Panc1 (cell line): ENCODE results near the gene TMEM39B.
"Not testable (repeated sequence)": the region's sequence is repeated elsewhere in the genome, so short reads cannot be mapped to it uniquely, and the experiment has no call there.

Experiments used
- CTCF ChIP-seq: fragments of 450-650 bp; IDR thresholded peaks from 2 replicates; pipeline ENCODE4 v1.5.1; 2017; ENCODE audit warnings: mild to moderate bottlenecking
- POLR2AphosphoS5 ChIP-seq: IDR thresholded peaks from 2 replicates; pipeline ENCODE4 v1.6.1; 2012; ENCODE audit warnings: mild to moderate bottlenecking, low read depth, low read length, moderate library complexity
- SIN3A ChIP-seq: IDR thresholded peaks from 2 replicates; pipeline ENCODE4 v1.6.1; 2012; ENCODE audit warnings: low read depth, mild to moderate bottlenecking, low read length, moderate library complexity, borderline replicate concordance; ENCODE audit not compliant: insufficient read depth
- TCF7L2 ChIP-seq: IDR thresholded peaks from 2 replicates; pipeline ENCODE4 v1.6.1; 2011; ENCODE audit warnings: mild to moderate bottlenecking, low read depth, low read length, inconsistent platforms
- TF ChIP-seq, protein P1 (sequence below), 2 experiments: IDR thresholded peaks; 2 replicates each; pipeline ENCODE4 v1.6.1; 2011 to 2012; ENCODE audit warnings: low read depth in 2 of 2, control low read depth in 1 of 2, low read length in 1 of 2, mild to moderate bottlenecking in 1 of 2, moderate library complexity in 1 of 2; ENCODE audit not compliant: insufficient read depth in 1 of 2

DNA sequence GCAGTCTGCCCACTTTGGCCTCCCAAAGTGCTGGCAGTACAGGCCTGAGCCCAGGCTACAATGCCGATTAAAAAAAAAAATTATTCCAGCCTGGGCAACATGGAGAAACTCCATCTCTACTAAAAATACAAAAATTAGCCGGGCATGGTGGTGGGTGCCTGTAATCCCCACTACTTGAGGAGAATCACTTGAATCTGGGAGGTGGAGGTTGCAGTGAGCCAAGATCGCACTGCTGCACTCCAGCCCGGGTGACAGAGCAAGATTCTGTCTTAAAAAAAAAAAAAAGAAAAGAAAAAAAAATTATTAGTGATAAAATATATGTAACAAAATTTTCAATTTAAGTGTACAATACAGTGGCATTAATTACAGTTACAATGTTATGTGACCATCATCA is 70.6 kb downstream of the TMEM39B start:
- not testable (repeated sequence) for TF ChIP-seq CTCF, SIN3A, POLR2AphosphoS5, TCF7L2
- TF ChIP-seq, protein P1, sequence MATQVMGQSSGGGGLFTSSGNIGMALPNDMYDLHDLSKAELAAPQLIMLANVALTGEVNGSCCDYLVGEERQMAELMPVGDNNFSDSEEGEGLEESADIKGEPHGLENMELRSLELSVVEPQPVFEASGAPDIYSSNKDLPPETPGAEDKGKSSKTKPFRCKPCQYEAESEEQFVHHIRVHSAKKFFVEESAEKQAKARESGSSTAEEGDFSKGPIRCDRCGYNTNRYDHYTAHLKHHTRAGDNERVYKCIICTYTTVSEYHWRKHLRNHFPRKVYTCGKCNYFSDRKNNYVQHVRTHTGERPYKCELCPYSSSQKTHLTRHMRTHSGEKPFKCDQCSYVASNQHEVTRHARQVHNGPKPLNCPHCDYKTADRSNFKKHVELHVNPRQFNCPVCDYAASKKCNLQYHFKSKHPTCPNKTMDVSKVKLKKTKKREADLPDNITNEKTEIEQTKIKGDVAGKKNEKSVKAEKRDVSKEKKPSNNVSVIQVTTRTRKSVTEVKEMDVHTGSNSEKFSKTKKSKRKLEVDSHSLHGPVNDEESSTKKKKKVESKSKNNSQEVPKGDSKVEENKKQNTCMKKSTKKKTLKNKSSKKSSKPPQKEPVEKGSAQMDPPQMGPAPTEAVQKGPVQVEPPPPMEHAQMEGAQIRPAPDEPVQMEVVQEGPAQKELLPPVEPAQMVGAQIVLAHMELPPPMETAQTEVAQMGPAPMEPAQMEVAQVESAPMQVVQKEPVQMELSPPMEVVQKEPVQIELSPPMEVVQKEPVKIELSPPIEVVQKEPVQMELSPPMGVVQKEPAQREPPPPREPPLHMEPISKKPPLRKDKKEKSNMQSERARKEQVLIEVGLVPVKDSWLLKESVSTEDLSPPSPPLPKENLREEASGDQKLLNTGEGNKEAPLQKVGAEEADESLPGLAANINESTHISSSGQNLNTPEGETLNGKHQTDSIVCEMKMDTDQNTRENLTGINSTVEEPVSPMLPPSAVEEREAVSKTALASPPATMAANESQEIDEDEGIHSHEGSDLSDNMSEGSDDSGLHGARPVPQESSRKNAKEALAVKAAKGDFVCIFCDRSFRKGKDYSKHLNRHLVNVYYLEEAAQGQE (IDR thresholded peaks at IDR 0.05; ENCODE audit: insufficient read depth in 1 of 2, low read depth in 2 of 2, low read length in 1 of 2): not testable (repeated sequence)
